Measurements from ENCODE around the gene GPC6. TPM values are rescaled to one million over a fixed set of nuclear protein-coding genes. Genes with fewer than 3 reads are reported as not detected.

Gene GPC6
- total RNA-seq, 1 donor from 2014 or later: 16.1 TPM

GRCh38 chr13:94079876-94080275 is 853.3 kb downstream of the GPC6 start:
- no peak for DNase-seq (ENCODE audit: low spot score)
- H3K36me3 Mint-ChIP-seq (ENCODE audit: low read depth, unreplicated experiment): no peaks in the 10 kb centered on the region
- no peaks in the 10 kb centered on the region for H3K27me3 Mint-ChIP-seq (ENCODE audit: unreplicated experiment)
- no peak for TF ChIP-seq CTCF (IDR thresholded peaks at IDR 0.05; ENCODE audit: unreplicated experiment)
- no peaks in the 10 kb centered on the region for H3K9me3 Mint-ChIP-seq (ENCODE audit: unreplicated experiment)
- no peak overlapping the region for H3K4me3 Mint-ChIP-seq (ENCODE audit: unreplicated experiment)
- H3K27ac Mint-ChIP-seq (ENCODE audit: unreplicated experiment): no peak overlapping the region
- H3K4me1 Mint-ChIP-seq (ENCODE audit: unreplicated experiment): no peaks in the 10 kb centered on the region

- DNase-seq (ENCODE audit: low spot score): no peak
- H3K27me3 Mint-ChIP-seq (ENCODE audit: unreplicated experiment): no peaks in the 10 kb centered on the region
- H3K36me3 Mint-ChIP-seq (ENCODE audit: low read depth, unreplicated experiment): no peaks in the 10 kb centered on the region
- no peaks in the 10 kb centered on the region for H3K4me1 Mint-ChIP-seq (ENCODE audit: unreplicated experiment)
- no peaks in the 10 kb centered on the region for H3K9me3 Mint-ChIP-seq (ENCODE audit: unreplicated experiment)
- no peak overlapping the region for H3K4me3 Mint-ChIP-seq (ENCODE audit: unreplicated experiment)
- no peak overlapping the region for H3K27ac Mint-ChIP-seq (ENCODE audit: unreplicated experiment)
- TF ChIP-seq CTCF (IDR thresholded peaks at IDR 0.05; ENCODE audit: unreplicated experiment): no peak
Observed at GRCh38 chr13:94080527-94080926, 853.9 kb downstream of the GPC6 start.

DNA sequence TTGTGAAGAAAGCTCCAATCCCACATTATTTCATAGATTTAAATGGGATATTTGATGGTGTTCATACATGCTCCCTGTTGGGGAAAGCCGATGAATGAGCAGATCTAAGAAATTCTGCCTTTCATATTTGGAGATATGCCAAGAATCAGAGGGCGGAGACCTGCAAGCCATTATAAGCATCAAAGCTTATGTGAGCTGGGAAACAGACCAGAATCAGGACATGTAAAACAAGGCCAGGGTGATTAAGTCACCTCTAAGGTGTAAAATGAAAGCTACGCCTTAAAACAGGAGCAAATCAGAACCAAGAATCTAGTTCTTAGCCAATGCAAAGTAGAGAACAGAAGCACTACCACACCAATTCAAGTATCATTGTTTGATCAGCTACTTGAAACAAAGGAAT is 860.5 kb downstream of the GPC6 start:
- H3K36me3 Mint-ChIP-seq (ENCODE audit: low read depth, unreplicated experiment): no peaks in the 10 kb centered on the region
- no peak for DNase-seq (ENCODE audit: low spot score)
- no peaks in the 10 kb centered on the region for H3K4me1 Mint-ChIP-seq (ENCODE audit: unreplicated experiment)
- H3K27ac Mint-ChIP-seq (ENCODE audit: unreplicated experiment): no peak overlapping the region
- H3K27me3 Mint-ChIP-seq (ENCODE audit: unreplicated experiment): no peaks in the 10 kb centered on the region
- H3K4me3 Mint-ChIP-seq (ENCODE audit: unreplicated experiment): no peak overlapping the region
- no peak for TF ChIP-seq CTCF (IDR thresholded peaks at IDR 0.05; ENCODE audit: unreplicated experiment)
- no peaks in the 10 kb centered on the region for H3K9me3 Mint-ChIP-seq (ENCODE audit: unreplicated experiment)

DNA sequence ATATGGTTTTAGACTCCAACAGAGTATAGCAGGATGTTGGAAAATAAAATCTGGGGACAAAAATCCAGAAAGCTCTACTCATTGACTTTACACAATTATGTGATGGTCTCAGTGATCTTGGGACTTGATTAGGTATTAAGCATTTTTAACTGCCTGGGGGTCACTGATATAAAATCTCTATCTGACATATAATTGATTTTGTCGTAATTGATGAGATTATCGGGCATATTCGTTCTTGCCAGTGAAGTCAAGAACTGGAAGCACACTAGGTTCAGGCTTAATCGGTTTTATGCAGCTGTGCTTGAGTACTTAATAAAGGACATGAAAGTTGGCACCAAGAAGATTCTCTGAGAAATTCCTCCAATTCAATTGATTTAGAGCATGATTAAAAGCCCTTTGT is 862.1 kb downstream of the GPC6 start:
- H3K9me3 Mint-ChIP-seq (ENCODE audit: unreplicated experiment): no peaks in the 10 kb centered on the region
- no peak overlapping the region for H3K4me3 Mint-ChIP-seq (ENCODE audit: unreplicated experiment)
- H3K36me3 Mint-ChIP-seq (ENCODE audit: low read depth, unreplicated experiment): no peaks in the 10 kb centered on the region
- no peak for TF ChIP-seq CTCF (IDR thresholded peaks at IDR 0.05; ENCODE audit: unreplicated experiment)
- no peaks in the 10 kb centered on the region for H3K27me3 Mint-ChIP-seq (ENCODE audit: unreplicated experiment)
- H3K4me1 Mint-ChIP-seq (ENCODE audit: unreplicated experiment): no peaks in the 10 kb centered on the region
- DNase-seq (ENCODE audit: low spot score): no peak
- no peak overlapping the region for H3K27ac Mint-ChIP-seq (ENCODE audit: unreplicated experiment)

DNA sequence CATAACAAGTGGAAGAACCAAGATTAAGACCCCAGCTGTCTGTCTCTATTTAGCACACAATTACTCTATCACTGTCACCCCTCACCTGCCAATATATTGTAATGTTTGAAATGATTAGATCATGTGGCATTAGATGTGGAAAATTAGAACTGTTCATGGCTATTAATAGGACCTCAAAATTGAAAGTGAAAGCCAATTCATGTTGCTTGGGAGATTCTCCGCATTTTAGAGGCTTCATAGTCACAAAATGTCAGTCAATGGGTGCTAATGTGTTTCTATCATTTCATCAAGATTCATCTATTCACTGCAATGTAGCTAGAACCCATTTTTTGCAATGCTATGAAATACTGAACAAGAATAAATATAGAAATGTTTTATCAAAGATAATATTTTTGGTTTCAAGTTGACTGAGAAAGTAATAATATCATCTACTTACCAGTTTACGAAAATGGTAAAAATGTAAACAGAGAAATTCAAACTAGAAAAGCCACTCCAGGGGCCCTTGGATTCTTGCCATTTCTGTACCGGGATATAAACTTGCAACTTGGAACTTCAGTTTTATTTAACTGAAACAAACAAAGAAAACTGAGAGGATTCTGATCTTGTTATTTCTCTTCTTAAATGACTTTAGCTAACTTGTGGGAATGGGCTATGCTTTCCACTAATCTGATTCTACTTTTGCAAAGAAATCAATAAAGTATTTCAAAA is 864.3 kb downstream of the GPC6 start:
- no peak overlapping the region for H3K27ac Mint-ChIP-seq (ENCODE audit: unreplicated experiment)
- no peaks in the 10 kb centered on the region for H3K4me1 Mint-ChIP-seq (ENCODE audit: unreplicated experiment)
- no peak overlapping the region for H3K4me3 Mint-ChIP-seq (ENCODE audit: unreplicated experiment)
- no peaks in the 10 kb centered on the region for H3K9me3 Mint-ChIP-seq (ENCODE audit: unreplicated experiment)
- H3K27me3 Mint-ChIP-seq (ENCODE audit: unreplicated experiment): no peaks in the 10 kb centered on the region
- H3K36me3 Mint-ChIP-seq (ENCODE audit: low read depth, unreplicated experiment): no peaks in the 10 kb centered on the region
- no peak for DNase-seq (ENCODE audit: low spot score)
- TF ChIP-seq CTCF (IDR thresholded peaks at IDR 0.05; ENCODE audit: unreplicated experiment): no peak

All from endothelial cell (in vitro differentiated cells).